ENCODE data around the gene ARMC2. TPM values are rescaled to one million over a fixed set of nuclear protein-coding genes. Genes with fewer than 3 reads are reported as not detected.
"Not testable (repeated sequence)": the region's sequence is repeated elsewhere in the genome, so short reads cannot be mapped to it uniquely, and the experiment has no call there.

ARMC2 gene
- total and polyA plus RNA-seq, 2 experiments from 2014 or later, result 2.7 to 4.4 TPM

DNA sequence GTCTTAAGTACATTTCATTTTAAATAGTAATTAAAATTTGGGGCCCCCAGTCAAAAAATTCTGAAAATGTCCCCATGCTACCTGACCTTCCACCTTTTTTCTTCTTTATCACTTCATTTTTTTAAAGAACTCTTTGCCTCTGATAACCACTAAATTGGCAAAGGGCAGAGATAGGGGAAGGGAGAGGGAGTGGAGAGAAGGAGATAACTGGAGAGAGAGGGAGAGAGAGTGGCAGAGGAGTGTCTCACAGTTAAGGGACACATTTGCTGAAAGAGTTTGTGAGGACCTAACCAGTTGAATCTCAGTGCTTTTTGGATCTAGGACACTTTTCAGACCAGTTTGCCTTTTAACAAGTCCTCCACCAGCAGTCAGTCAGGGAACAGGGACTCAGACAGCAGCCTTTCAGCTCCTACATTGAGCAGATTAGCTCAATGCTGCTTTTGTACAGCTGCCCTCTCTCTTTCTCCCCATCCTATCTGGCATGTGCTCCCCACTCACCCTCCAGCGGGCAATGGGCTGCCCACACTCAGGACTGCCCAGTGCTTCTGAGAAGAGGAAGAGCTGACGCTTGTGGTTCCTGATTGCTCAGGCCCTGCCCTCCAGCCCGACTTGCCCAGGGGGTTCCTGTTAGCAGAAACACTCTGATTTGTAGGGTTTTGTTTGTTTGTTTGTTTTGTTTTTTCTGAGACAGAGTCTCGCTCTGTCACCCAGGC is 14.4 kb downstream of the ARMC2 start:
- ATAC-seq (no peak), DNase-seq (ENCODE audit: low spot score) (no peak)
- peaks cover 4% of the 10 kb centered on the region; the same call in 1 of the 2 replicates for H3K36me3 ChIP-seq (ENCODE audit: insufficient read depth)
- no peak overlapping the region for H3K27ac ChIP-seq (ENCODE audit: low read depth)
- Mint-ChIP-seq H3K27ac (no peak overlapping the region; the same call in none of the 2 replicates), H3K9me3 (no peaks in the 10 kb centered on the region; the same call in 2 of the 3 replicates), H3K4me1 (peaks cover 17% of the 10 kb centered on the region), H3K27me3 (ENCODE audit: insufficient read depth, low read depth, poor library complexity) (peaks cover 2% of the 10 kb centered on the region), H3K4me3 (no peak overlapping the region), H3K36me3 (ENCODE audit: low read depth) (peaks cover 12% of the 10 kb centered on the region)
- no peaks in the 10 kb centered on the region for H3F3A ChIP-seq (replicated peaks; ENCODE audit: low read depth)
- H3K4me1 ChIP-seq (ENCODE audit: insufficient read depth), result peaks cover 12% of the 10 kb centered on the region
- no peaks in the 10 kb centered on the region for H3K27me3 ChIP-seq (ENCODE audit: insufficient read depth)
- H3K4me3 ChIP-seq, result no peak overlapping the region
- no peak overlapping the region for H3K4me2 ChIP-seq
- TF ChIP-seq, protein P1, sequence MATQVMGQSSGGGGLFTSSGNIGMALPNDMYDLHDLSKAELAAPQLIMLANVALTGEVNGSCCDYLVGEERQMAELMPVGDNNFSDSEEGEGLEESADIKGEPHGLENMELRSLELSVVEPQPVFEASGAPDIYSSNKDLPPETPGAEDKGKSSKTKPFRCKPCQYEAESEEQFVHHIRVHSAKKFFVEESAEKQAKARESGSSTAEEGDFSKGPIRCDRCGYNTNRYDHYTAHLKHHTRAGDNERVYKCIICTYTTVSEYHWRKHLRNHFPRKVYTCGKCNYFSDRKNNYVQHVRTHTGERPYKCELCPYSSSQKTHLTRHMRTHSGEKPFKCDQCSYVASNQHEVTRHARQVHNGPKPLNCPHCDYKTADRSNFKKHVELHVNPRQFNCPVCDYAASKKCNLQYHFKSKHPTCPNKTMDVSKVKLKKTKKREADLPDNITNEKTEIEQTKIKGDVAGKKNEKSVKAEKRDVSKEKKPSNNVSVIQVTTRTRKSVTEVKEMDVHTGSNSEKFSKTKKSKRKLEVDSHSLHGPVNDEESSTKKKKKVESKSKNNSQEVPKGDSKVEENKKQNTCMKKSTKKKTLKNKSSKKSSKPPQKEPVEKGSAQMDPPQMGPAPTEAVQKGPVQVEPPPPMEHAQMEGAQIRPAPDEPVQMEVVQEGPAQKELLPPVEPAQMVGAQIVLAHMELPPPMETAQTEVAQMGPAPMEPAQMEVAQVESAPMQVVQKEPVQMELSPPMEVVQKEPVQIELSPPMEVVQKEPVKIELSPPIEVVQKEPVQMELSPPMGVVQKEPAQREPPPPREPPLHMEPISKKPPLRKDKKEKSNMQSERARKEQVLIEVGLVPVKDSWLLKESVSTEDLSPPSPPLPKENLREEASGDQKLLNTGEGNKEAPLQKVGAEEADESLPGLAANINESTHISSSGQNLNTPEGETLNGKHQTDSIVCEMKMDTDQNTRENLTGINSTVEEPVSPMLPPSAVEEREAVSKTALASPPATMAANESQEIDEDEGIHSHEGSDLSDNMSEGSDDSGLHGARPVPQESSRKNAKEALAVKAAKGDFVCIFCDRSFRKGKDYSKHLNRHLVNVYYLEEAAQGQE (IDR thresholded peaks at IDR 0.05; ENCODE audit: unreplicated experiment), result no peak
- TF ChIP-seq EZH2 (IDR thresholded peaks at IDR 0.05; ENCODE audit: low read depth, unreplicated experiment) (no peak), EZH2phosphoT487 (IDR thresholded peaks at IDR 0.05; ENCODE audit: unreplicated experiment) (no peak), JUNB (IDR thresholded peaks at IDR 0.05; ENCODE audit: unreplicated experiment) (no peak), NANOG (IDR thresholded peaks at IDR 0.05; ENCODE audit: borderline replicate concordance) (no peak), ZNF114 (CRISPR knock-in tag; IDR thresholded peaks at IDR 0.05) (no peak), CREB1 (CRISPR knock-in tag; IDR thresholded peaks at IDR 0.05; ENCODE audit: low read depth) (no peak)
- TF ChIP-seq, protein P2, sequence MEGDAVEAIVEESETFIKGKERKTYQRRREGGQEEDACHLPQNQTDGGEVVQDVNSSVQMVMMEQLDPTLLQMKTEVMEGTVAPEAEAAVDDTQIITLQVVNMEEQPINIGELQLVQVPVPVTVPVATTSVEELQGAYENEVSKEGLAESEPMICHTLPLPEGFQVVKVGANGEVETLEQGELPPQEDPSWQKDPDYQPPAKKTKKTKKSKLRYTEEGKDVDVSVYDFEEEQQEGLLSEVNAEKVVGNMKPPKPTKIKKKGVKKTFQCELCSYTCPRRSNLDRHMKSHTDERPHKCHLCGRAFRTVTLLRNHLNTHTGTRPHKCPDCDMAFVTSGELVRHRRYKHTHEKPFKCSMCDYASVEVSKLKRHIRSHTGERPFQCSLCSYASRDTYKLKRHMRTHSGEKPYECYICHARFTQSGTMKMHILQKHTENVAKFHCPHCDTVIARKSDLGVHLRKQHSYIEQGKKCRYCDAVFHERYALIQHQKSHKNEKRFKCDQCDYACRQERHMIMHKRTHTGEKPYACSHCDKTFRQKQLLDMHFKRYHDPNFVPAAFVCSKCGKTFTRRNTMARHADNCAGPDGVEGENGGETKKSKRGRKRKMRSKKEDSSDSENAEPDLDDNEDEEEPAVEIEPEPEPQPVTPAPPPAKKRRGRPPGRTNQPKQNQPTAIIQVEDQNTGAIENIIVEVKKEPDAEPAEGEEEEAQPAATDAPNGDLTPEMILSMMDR (conservative IDR thresholded peaks at IDR 0.05; ENCODE audit: low read depth in 2 of 2), result no peak
- TF ChIP-seq, protein P3, sequence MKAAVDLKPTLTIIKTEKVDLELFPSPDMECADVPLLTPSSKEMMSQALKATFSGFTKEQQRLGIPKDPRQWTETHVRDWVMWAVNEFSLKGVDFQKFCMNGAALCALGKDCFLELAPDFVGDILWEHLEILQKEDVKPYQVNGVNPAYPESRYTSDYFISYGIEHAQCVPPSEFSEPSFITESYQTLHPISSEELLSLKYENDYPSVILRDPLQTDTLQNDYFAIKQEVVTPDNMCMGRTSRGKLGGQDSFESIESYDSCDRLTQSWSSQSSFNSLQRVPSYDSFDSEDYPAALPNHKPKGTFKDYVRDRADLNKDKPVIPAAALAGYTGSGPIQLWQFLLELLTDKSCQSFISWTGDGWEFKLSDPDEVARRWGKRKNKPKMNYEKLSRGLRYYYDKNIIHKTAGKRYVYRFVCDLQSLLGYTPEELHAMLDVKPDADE (IDR thresholded peaks at IDR 0.05), result no peak
- H3K79me2 ChIP-seq (replicated peaks; ENCODE audit: insufficient read depth), result no peaks in the 10 kb centered on the region
- no peak overlapping the region for H2AFZ ChIP-seq
- H3K9me2 ChIP-seq (ENCODE audit: insufficient read depth), result no peaks in the 10 kb centered on the region
- no peaks in the 10 kb centered on the region for H4K20me1 ChIP-seq (replicated peaks; ENCODE audit: insufficient read depth)

DNA sequence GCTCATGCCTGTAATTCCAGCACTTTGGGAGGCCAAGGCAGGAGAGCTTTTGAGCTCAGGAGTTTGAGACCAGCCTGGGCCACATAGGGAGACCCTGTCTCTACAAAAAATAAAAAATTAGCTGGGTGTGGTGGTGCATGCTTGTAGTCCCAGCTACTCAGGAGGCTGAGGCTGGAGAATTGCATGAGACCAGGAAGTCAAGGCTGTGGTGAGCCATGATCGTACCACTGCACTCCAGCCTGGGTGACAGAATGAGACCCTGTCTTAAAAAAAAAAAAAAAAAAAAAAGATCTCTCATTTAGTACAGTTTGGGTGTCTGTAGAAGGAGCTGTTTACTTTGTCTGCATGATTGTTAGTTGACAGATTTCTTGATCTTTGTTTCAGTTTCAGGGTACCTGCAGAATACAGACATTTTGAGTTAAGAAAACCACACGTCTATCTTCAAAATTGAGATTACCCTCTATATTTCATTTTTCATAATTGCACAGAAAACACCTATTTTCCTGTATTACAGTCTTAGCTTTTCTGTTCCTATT is 17.6 kb downstream of the ARMC2 start:
- peaks cover 11% of the 10 kb centered on the region for H3K4me1 Mint-ChIP-seq
- H3K79me2 ChIP-seq (replicated peaks; ENCODE audit: insufficient read depth); H3K4me1 ChIP-seq (ENCODE audit: insufficient read depth); H3K27me3 Mint-ChIP-seq (ENCODE audit: insufficient read depth, low read depth, poor library complexity); H3K27ac ChIP-seq (ENCODE audit: low read depth); H2AFZ ChIP-seq; H3K9me2 ChIP-seq (ENCODE audit: insufficient read depth); H3K9me3 Mint-ChIP-seq; H3K36me3 Mint-ChIP-seq (ENCODE audit: low read depth); H3K27me3 ChIP-seq (ENCODE audit: insufficient read depth); DNase-seq (ENCODE audit: low spot score); H3K36me3 ChIP-seq (ENCODE audit: insufficient read depth); H3F3A ChIP-seq (replicated peaks; ENCODE audit: low read depth); H4K20me1 ChIP-seq (replicated peaks; ENCODE audit: insufficient read depth); ATAC-seq; H3K4me3 Mint-ChIP-seq; H3K4me2 ChIP-seq; H3K4me3 ChIP-seq; H3K27ac Mint-ChIP-seq: not testable (repeated sequence)

Measured in GM23338 (cell line).